ENCODE results near the gene ZFX. TPM values are rescaled to one million over a fixed set of nuclear protein-coding genes. Genes with fewer than 3 reads are reported as not detected.

ZFX gene
- total RNA-seq, 4 donors from 2014 or later = 42.9 to 63.3 (median 57.3) TPM

DNA sequence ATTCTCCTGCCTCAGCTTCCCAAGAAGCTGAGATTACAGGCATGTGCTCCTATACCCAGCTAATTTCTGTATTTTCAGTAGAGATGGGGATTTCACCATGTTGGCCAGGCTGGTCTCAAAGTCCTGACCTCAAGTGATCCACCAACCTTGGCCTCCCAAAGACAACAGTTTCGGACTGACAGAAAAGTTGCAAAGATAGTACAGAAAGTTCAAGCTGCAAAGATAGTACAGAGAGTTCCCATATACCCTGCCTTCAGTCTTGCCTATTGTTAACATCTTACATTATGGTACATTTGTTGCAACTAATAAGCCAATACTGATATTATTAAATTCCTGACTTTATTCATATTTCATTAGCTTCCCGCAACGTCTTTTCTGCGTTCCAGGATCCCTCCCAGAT lies 98.5 kb downstream of the ZFX start:
- in situ Hi-C loops (cut with MboI; ENCODE audit: low sequenced_read_pairs in 4 of 4) (loop anchor here in 3 of 4 donors (10.0 to 25.0 kb wide), 2 partner anchors 161 to 163 kb away; no protein-coding TSS in a partner anchor), intact Hi-C loops (cut with DNase I; ENCODE audit: low total_unique reads) (loop anchor here (10.0 kb wide), 1 partner anchor 193 kb away; the partner anchor contains the start of gene EIF2S3)
- no peak for TF ChIP-seq CTCF (IDR thresholded peaks at IDR 0.05 in 4 of 5, conservative IDR thresholded peaks at IDR 0.05 in 1 of 5)
- TF ChIP-seq POLR2A (IDR thresholded peaks at IDR 0.05) = no peak
- H3K9me3 ChIP-seq = no peaks in the 10 kb centered on the region
- ATAC-seq (no peak), DNase-seq (no peak)
- no peak overlapping the region for H3K4me3 ChIP-seq
- no peaks in the 10 kb centered on the region for H3K27me3 ChIP-seq
- H3K27ac ChIP-seq = no peak overlapping the region
- H3K36me3 ChIP-seq = no peaks in the 10 kb centered on the region
- peaks cover 0 to 4% of the 10 kb centered on the region in 2 donors for H3K4me1 ChIP-seq

DNA sequence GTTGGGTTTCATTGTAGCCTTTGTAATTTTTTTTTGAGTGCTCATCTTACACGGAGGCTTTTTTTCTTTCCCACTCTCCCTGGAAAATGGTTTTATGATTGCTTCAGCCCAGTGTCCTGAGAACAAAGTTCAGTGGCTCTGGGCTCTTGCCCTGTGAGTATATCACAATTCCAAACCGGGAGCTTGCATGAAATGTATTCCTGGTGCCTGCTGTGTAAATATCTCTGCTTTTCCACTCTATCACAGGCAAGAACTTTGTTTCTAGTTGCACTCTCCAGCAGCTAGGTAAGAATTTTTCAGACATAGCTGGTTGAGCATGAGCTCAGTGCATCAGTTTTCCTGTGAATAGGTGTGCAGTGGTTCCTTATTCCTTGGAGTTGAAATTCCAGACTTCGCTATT lies 103.5 kb downstream of the ZFX start:
- no peak for ATAC-seq
- intact Hi-C loops (cut with DNase I; ENCODE audit: low total_unique reads) = no loop called here
- H3K9me3 ChIP-seq = no peaks in the 10 kb centered on the region

DNA sequence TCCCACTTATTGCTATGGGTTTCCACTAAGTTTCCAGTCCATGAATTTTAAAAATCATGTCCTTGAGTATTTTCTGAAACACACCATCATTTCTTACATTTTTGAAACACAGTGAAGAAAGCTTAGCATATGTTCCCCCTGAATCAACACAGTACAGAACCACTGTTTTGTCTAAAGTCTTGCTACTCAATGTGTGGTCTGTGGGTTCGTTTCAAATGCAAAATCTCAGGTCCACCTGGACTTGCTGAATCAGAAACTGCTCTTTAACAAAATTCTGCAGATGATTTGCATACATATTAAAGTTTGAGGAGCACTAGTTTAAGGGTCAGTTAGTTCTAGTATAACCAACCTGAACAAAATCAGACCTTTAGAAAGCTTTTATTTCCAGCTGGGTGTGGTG lies 103.9 kb downstream of the ZFX start:
- no peak for TF ChIP-seq POLR2A (IDR thresholded peaks at IDR 0.05)
- TF ChIP-seq CTCF (IDR thresholded peaks at IDR 0.05 in 4 of 5, conservative IDR thresholded peaks at IDR 0.05 in 1 of 5) = no peak
- intact Hi-C loops (cut with DNase I; ENCODE audit: low total_unique reads) = no loop called here
- in situ Hi-C loops (cut with MboI; ENCODE audit: low sequenced_read_pairs in 4 of 4) = no loop called here
- no peak for ATAC-seq
- Histone ChIP-seq H3K36me3 (no peaks in the 10 kb centered on the region), H3K27me3 (no peaks in the 10 kb centered on the region), H3K27ac (no peak overlapping the region), H3K4me3 (no peak overlapping the region), H3K4me1 (no peaks in the 10 kb centered on the region), H3K9me3 (no peaks in the 10 kb centered on the region)
- no peak for DNase-seq

More for the DNA sequence above, 103.5 kb downstream of the ZFX start:
- no peaks in the 10 kb centered on the region for H3K27me3 ChIP-seq
- TF ChIP-seq CTCF (IDR thresholded peaks at IDR 0.05 in 4 of 5, conservative IDR thresholded peaks at IDR 0.05 in 1 of 5) (no peak), POLR2A (IDR thresholded peaks at IDR 0.05) (no peak)
- in situ Hi-C loops (cut with MboI; ENCODE audit: low sequenced_read_pairs in 4 of 4) = no loop called here
- H3K4me3 ChIP-seq = no peak overlapping the region
- no peak for DNase-seq
- no peaks in the 10 kb centered on the region for H3K4me1 ChIP-seq
- no peaks in the 10 kb centered on the region for H3K36me3 ChIP-seq
- no peak overlapping the region for H3K27ac ChIP-seq

DNA sequence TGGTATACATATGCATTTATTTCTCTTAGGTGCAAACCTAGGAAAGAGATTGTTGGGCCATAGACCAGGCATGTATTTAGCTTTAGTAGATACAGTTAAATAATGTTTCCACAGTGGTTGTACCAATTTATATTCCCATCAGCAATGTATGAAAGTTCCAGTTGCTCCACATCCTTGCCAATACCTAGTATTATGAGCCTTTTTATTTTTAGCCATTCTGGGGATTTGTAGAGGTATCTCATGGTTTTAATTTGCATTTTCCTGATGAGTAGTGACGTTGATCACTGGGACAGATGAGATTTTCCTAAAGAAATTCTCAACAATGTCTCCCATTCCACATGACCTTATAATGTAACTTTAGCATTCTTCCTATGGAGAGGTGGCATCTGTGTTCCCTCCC lies 107.5 kb downstream of the ZFX start:
- no peak overlapping the region for H3K4me3 ChIP-seq
- TF ChIP-seq POLR2A (IDR thresholded peaks at IDR 0.05) (no peak), CTCF (IDR thresholded peaks at IDR 0.05 in 4 of 5, conservative IDR thresholded peaks at IDR 0.05 in 1 of 5) (no peak)
- H3K4me1 ChIP-seq = no peaks in the 10 kb centered on the region
- no peaks in the 10 kb centered on the region for H3K9me3 ChIP-seq
- no peaks in the 10 kb centered on the region for H3K36me3 ChIP-seq
- in situ Hi-C loops (cut with MboI; ENCODE audit: low sequenced_read_pairs in 4 of 4) = no loop called here
- no peak overlapping the region for H3K27ac ChIP-seq
- intact Hi-C loops (cut with DNase I; ENCODE audit: low total_unique reads) = no loop called here
- no peaks in the 10 kb centered on the region for H3K27me3 ChIP-seq
- ATAC-seq (no peak), DNase-seq (no peak)
